Left ventricle myocardium superior (tissue), 1 donor: ENCODE results near the gene KRTAP9-9. TPM values are rescaled to one million over a fixed set of nuclear protein-coding genes. Genes with fewer than 3 reads are reported as not detected.
"Not testable (repeated sequence)": the region's sequence is repeated elsewhere in the genome, so short reads cannot be mapped to it uniquely, and the experiment has no call there.

Experiments
- ATAC-seq: fragments of 200-7000 bp; cut with Tn5 transposase; one replicate; pipeline ENCODE4 v1.9.1; 2020; ENCODE audit warnings: mild to moderate bottlenecking, moderate library complexity
- DNase-seq: peaks from one replicate; pipeline ENCODE4 v3.0.0-alpha.2; 2020
- intact Hi-C: fragments of 100-400 bp; cut with micrococcal nuclease; formaldehyde crosslinking; loops from one replicate; pipeline ENCODE4 v1.11.0; 2022
- total RNA-seq: library from RNA; stranded (reverse); fragmentation: NEBNext Ultra II Directional; extraction: Animal tissue kit (Norgen Biotek cat#: 25700); gene quantifications from one replicate; pipeline ENCODE4 v1.2.1, GENCODE V29; 2021
- donor health status: DM: no; HTN: yes; CAD: no; lungs with severe emphysema.

KRTAP9-9 gene
- total RNA-seq, 1 donor from 2014 or later, result not detected

DNA sequence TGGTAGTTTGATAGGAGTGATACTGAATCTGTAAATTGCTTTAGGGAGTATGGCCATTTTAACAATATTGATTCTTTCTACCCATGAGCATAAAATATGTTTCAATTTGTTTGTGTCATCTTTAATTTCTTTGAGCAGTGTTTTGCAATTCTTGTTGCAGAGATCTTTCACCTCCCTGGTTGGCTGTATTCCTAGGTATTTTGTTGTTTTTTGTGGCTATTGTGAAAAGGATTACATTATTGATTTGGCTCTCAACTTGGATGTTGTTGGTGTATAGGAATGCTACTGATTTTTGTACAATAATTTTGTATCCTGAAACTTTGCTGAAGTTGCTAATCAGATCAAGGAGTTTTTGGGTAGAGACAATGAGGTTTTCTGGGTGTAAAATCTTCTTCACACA is 3.2 kb downstream of the KRTAP9-9 start:
- ATAC-seq, result no peak
- no peak for DNase-seq
- intact Hi-C loops, result no loop called here

DNA sequence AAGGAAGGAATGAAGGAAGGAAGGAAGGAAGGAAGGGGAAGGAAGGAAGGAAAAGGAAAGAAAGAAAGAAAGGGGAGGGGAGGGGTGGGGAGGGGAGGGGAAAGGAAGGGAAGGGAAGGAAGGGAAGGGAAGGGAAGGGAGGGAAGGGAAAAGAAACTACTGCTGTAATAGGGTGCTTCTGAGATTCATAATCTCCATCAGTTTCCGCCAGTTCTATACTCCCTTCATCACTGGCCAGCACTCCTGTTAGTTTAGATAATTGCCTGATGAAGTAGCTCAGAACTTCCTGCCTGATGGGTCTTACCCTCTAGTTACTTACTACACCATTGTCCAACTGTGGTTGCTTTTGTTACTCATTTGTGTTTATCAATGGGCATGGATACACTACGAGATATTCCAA is 8.0 kb downstream of the KRTAP9-9 start:
- intact Hi-C loops, result no loop called here
- ATAC-seq, result no peak
- DNase-seq, result no peak

DNA sequence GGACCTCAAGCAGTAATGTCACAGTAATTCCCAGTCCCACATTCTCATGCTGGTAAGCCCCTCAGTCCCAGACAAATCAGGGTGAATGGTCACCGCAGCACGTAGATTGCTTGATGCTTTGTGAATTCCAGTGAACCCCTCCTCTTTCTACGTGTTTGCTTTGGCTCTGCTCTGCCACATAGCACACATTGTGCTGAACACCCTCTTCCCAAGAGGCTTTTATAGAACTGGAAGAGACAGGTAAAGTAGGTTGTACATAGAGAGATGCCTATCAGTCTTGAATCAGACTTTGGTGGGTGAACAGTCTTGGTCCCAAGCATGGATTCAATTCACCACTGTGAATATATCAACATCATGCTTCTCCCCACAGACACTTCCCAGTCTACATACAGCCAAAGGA is 9.4 kb downstream of the KRTAP9-9 start:
- intact Hi-C loops, result no loop called here
- ATAC-seq, result no peak
- no peak for DNase-seq

DNA sequence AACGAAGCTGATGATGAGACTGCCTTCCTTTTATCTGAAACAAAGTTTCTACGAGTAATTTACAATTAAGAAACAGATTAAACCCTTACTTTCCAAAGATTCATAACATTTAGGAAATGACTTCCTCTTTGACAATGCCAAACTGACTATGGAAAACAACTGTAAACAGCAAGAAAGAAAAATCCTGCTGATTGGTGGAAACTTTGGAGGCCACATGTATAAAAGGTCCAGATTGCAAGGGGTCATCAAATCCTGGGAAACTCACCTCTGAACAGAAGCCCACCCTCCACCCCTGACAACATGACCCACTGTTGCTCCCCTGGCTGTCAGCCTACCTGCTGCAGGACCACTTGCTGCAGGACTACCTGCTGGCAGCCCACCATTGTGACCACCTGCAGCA is 9.9 kb downstream of the KRTAP9-9 start, which contains the start of gene KRTAP9-6:
TSS of gene KRTAP9-6 (plus strand) at position 301 of the 400 bp plus-strand sequence. CDS start at position 301, 0 bp downstream.
- ATAC-seq (no peak), DNase-seq (no peak)
- intact Hi-C loops, result no loop called here

DNA sequence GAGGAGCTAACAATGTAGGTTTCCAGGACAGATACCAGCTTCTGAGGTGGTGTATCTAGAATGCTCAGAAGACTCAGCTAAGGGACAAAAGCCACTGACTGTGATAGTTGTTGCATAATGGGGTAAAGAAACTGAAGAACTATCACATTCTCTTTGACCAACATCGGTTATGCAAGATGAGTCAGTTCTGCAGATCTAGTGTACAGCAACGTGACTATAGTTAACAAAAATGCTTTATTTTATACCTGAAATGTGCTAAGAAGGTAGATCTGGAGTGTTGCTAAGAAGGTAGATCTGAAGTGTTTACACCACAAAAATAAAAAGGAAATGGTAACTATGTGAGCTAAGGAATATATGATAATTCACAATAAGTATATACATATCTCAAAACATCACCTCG is 12.5 kb downstream of the KRTAP9-9 start:
- ATAC-seq (no peak), DNase-seq (no peak)
- intact Hi-C loops, result no loop called here

DNA sequence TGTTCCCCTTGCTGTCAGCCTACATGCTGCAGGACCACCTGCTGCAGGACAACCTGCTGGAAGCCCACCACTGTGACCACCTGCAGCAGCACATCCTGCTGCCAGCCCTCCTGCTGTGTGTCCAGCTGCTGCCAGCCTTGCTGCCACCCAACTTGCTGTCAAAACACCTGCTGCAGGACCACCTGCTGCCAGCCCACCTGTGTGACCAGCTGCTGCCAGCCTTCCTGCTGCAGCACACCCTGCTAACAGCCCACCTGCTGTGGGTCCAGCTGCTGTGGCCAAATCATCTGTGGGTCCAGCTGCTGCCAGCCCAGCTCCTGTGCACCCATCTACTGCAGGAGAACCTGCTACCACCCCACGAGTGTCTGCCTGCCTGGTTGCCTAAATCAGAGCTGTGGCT is 16.1 kb downstream of the KRTAP9-9 start:
- DNase-seq, ATAC-seq, intact Hi-C loops: not testable (repeated sequence)

DNA sequence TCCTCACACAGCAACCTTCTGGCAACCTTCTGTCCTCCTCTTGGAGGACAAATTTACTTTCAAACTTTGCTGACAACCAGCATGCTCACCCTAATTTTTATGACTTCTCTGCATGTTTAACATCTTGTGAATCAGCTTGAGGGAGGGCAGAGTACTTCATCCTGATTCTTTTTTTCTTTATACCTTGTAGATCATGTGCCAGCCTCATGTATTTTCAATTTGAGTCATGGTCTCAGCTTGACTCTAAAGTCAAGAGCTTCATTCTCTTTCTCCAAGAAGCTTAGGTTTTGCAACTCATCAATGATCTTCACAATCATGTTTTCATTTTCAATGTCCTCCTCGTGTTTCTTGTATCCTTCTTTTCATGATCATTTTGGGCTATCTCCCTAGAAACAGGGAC is 16.7 kb downstream of the KRTAP9-9 start:
- no peak for DNase-seq
- no peak for ATAC-seq
- intact Hi-C loops, result no loop called here

DNA sequence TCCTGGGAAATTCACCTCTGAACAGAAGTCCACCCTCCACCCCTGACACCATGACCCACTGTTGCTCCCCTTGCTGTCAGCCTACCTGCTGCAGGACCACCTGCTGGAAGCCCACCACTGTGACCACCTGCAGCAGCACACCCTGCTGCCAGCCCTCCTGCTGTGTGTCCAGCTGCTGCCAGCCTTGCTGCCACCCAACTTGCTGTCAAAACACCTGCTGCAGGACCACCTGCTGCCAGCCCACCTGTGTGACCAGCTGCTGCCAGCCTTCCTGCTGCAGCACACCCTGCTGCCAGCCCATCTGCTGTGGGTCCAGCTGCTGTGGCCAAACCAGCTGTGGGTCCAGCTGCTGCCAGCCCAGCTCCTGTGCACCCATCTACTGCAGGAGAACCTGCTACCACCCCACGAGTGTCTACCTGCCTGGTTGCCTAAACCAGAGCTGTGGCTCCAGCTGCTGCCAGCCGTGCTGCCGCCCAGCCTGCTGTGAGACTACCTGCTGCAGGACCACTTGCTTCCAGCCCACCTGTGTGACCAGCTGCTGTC is 20.5 kb downstream of the KRTAP9-9 start, which contains the start of gene KRTAP9-7:
TSS of gene KRTAP9-7 (plus strand) at position 51 of the 543 bp plus-strand sequence. CDS start at position 51, 0 bp downstream.
- ATAC-seq, intact Hi-C loops, DNase-seq: not testable (repeated sequence)

DNA sequence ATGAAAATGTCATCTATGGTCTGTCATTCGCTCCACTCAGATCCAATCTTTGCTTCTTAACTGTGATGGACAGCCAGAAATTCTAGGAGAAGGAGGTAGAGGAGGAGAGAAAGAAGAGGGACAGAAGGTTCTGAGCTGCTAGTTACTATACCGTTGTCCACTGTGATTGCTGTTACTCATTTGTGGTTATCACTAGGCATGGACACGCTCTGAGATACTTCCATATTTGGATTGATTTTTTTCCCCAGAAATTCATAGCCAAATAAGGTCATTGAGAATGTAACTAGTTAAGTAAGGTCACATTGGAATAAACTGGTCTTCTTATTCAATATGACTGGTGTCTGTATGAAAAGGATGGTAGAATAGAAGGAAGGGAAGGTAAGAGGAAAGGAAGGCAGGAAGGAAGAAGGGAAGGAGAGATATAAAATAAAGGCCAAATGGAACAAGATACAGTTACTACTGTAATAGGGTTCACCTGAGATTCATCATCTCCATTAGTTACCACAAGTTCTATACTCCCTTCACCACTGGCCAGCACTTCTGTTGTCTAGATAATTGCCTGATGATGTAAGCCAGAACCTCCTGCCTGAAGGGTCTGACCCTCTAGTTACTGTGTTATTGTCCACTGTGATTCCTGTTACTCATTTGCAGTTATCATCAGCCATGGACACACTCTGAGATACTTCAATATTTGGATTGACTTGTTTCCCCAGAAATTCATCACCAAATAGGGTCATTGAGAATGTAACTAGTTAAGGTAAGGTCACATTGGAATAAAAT is 23.2 kb downstream of the KRTAP9-9 start:
- no peak for ATAC-seq
- intact Hi-C loops, result no loop called here
- no peak for DNase-seq

DNA sequence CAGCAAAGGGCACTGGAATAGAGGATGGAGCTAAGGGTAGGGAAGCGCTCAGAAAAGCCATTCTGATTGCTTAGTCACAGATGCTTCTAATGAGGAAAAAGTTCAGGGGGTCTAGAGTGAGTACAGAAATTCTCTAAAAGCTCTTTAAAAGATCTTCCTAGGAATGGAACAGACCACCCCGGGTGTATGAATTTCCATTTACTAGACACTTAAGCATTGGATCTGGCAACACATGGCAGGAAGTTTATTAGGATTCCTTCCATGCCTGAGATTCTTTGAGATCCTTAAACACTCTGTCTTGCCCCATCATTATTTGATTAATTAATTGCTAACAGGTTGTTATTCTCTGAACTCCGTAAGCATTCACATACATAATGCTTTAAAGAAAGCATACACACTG is 28.9 kb downstream of the KRTAP9-9 start:
- intact Hi-C loops, result no loop called here
- DNase-seq, result no peak
- ATAC-seq, result no peak

DNA sequence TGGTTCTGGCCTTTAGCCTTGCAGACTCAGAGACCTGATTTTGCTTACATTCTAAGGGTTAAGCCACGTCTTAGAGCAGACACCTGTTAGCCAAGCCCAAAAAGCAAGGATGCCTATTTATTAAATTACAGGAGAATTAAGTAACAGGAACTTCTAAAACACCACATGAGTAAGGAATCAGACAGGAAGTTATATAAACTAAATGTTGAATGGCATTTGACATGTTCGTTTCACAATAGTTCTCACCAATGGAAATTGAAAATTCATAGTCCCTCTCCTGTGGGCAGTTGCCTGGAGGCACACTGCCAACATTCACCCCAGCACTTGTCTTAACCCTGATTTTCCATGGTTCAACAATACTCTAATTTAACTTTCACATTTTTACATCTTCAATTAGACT is 29.4 kb downstream of the KRTAP9-9 start:
- intact Hi-C loops, result no loop called here
- ATAC-seq (no peak), DNase-seq (no peak)

DNA sequence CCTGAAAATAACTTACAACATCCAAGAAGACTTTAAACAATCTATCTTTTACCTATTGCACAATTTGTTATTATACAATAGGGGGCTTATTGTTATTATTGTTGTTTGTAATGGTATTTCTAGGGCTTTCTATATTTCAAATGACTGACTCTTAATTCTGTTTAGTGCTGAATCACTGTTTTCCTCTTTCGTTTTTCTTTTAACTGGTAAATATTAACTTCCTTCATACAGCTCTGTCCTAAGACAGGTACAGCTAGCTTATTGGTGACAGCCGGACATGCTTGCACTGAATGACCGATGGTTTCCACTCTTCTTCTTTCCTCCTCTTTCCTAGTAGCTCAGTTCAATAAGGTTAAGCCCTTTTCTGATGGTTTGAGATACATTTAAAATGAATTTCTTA is 31.9 kb downstream of the KRTAP9-9 start:
- intact Hi-C loops, result no loop called here
- ATAC-seq, result no peak

DNA sequence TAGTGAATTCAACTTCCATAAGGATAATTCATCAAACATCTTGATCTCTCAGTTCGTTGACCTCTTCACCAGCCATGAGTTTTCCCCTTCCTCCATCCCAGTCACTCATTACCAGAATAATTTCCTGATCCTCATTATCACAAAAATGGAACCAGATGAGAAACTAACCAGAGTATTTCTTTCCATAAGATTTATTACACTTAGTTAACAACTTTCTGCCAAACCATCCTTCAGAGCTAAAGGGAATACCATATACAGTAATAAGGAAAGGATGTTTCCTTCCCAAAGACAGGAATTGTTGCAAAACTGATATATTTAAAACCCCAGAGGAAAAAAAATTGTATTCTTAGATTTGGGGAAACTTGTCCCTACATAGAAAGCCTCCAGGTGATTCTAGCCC is 38.8 kb downstream of the KRTAP9-9 start:
- ATAC-seq (no peak), DNase-seq (no peak)
- intact Hi-C loops, result no loop called here

More for the DNA sequence above, 31.9 kb downstream of the KRTAP9-9 start:
- DNase-seq, result no peak

DNA sequence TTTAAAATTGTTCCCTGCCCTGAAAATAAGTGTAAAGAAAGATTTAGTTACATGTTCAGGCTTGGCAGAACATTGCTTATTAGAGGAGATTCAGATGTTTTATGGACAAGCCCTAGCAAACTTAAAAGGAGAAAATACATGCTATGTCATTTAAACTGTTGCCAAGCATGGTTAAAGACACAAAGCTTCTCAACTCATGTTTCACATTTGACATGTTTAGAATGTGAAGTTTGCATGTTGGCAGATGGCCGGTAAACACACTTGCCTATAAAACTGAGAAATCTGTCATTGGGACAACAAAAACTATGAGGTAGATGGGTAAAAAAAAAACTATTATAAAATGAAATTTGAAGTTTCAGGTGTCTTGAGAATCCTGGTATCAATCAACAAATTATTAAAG is 41.7 kb downstream of the KRTAP9-9 start:
- DNase-seq (no peak), ATAC-seq (no peak)
- intact Hi-C loops, result no loop called here

DNA sequence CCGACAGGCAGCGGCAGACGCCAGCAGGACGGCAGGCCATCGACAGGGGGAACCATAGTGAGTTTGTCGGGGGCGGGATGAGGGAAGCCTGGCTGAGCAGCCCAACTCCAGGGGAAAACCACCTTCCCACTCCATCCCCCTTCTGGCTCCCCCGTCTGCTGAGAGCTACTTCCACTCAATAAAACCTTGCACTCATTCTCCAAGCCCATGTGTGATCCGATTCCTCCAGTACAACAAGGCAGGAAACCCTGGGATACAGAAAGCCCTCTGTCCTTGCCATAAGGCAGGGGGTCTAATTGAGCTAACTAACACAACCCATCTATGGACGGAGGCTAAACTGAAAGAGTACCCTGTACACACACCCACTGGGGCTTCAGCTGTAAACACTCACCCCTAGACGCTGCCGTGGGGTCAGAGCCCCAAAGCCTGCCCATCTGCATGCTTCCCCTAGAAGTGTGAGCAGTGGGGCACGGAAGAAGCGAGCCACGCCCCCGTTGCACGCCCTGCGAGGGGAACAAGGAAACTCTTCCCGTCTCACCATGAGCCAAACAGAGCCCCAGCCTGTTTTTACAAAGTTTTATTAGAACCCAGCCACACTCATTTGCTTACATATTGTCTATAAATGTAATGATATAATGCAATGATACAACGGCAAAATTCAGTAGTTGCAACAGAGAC is 43.4 kb downstream of the KRTAP9-9 start:
- no peak for ATAC-seq
- no peak for DNase-seq
- intact Hi-C loops, result no loop called here

DNA sequence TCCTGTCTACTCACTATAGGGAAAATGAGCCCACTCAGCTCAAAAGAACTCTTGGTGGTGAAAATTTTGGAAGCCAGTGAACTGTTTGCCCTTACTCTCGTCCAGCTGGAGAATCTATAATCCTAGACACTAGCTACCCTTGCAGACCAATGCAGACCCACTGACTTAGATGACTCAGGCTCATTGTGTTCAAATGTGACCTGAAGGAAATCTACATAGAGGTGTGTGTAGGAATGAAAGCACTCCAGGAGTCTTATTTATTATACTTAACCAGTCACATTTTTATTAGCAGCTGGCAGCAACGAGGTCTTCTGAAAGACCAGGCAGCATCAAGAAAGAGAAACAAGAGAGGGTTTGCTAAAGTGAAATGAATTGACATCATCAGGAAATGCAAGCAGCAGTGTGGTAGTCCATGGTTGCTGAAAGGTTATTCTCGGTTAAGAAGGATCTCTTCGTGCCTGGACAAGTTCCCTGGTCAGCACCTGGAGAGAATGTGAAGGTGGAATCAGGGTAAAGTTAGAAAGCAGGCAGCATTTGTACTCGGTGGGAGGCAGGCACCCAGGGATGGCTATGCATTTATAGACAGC is 46.1 kb downstream of the KRTAP9-9 start:
- no peak for DNase-seq
- intact Hi-C loops, result no loop called here
- no peak for ATAC-seq

DNA sequence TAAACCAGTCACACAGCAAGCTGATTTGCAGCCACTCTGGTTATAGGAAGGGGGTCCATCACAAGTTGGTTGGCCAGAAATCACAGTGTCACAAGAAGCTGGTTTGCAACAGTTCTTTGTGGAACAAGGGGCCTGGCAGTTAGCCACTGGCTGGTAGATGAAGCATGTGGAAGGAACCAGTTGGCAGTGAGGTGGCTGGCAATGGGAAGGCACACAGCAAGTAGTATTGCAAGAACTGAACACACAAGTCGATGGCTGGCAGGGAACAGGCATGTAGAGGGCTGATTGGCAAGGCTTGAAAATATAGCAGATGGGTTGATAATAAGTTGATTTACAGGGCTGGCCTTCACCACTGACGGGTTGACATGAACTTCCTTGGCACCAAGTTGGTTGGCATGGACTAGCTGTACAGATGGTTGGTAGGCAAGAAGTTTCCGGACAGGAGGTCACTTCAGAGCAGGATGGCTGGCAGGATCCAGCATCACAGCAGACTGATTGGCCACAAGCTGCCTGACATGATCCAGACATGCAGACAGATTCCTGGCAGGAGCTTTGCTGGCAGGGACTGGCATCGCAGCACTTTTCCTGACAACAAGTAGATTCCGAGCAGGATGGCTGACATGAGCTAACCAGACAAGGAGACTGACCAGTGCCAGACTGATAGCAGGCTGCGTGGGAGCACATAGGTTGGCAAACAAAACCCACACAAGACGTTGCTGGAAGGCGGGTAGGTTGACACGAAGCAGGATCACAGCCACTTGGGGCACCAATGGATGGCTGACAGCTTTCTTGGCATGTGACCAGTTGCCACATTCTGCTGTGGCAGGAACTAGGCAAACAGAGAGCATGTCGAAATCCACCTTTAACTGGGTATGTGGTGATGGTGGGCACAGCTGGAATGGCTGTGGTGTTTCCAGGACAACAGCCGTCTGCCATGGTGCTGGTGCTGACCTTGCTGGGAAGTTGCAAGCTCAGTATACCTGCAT is 47.0 kb downstream of the KRTAP9-9 start, which contains the start of gene KRTAP29-1:
TSS of gene KRTAP29-1 (minus strand) at position 936 of the 986 bp plus-strand sequence. CDS start at position 936, 0 bp downstream.
- peak; percentile 97 for ATAC-seq
- peak; percentile 69 for DNase-seq
- intact Hi-C loops, result no loop called here

DNA sequence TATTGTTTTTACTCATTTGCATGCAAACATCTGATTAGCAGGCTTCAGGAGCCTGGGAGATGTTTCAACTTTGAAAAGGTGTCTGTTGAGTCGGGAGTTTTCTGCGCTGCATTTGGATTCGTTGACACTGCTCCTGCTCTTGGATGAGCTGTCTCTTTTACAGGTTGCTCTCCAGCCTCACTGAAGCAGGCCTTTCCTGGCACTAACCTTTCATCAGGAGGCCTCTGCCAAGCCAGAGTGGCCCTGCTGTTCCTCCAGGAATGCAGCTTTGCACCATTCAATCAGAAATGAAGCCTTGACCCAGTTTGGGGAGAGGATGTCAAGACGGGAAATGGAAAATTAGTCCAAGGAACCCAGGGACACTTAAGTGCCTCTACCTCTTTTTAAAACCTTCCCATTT is 47.8 kb downstream of the KRTAP9-9 start:
- intact Hi-C loops, result no loop called here
- no peak for DNase-seq
- ATAC-seq, result no peak

DNA sequence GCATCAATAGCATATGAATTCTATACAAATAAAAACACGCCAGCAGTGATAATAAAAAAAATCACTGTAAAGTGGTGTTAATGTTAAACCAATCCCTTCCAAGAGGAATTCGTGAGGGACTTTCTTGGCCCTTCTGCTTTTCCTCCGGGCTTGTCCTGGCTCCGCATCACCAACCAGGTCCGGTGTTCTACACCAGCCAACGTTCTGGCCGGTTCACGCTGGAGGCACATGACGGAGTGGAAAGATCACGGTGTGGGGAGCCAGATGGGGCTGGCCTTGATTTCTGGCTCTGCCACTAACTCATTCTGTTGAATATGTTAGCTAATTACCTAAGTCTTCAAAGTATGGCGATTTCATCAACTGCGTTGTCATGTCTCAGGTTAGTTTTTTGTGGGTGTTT is 48.9 kb downstream of the KRTAP9-9 start:
- ATAC-seq (no peak), DNase-seq (no peak)
- intact Hi-C loops, result no loop called here
